A549 (cell line): ENCODE data around the gene ARHGEF26. TPM values are rescaled to one million over a fixed set of nuclear protein-coding genes. Genes with fewer than 3 reads are reported as not detected.

Experiments
- ATAC-seq, 2 experiments: fragments of 200-7000 bp in 1 of 2; fragments of >200 bp in 1 of 2; cut with Nextera tagmentation in 1 of 2; cut with Tn5 transposase in 1 of 2; 3 replicates each; pipeline versions ENCODE4 v1.8.0 to v1.9.1; 2018 to 2020; ENCODE audit warnings: mild to moderate bottlenecking in 1 of 2, moderate library complexity in 1 of 2
- CTCF ChIA-PET: fragments of 300-600 bp; sonication (Branson Sonifier 250); formaldehyde crosslinking; extraction: SDS; loops from one replicate; lab custom pipeline; 2021; ENCODE audit warnings: antibody characterized with exemption, inconsistent platforms; lab: Yijun Ruan, JAX
- POLR2A ChIA-PET: fragments of 350-600 bp; formaldehyde crosslinking; extraction: SDS; loops from one replicate; lab custom pipeline; 2021; ENCODE audit warnings: antibody characterized with exemption, inconsistent platforms; lab: Yijun Ruan, JAX
- DNase-seq, 2 experiments: peaks; one replicate each; pipeline versions ENCODE4 v3.0.0 to v3.0.0-alpha.2; 2011 to 2016; ENCODE audit warnings: low read depth in 1 of 2, low spot score in 1 of 2
- FAIRE-seq: peaks from 2 replicates; lab custom pipeline; 2011; peaks lifted over from hg19 to GRCh38; lab: Jason Lieb, UNC
- H3K27ac ChIP-seq, 2 experiments: fragments of >200 bp; sonication (Bioruptor Twin); formaldehyde crosslinking; 3 replicates each; pipeline ENCODE4 v1.5.1; 2016 to 2017
- H3K4me1 ChIP-seq: fragments of >200 bp; sonication (Bioruptor Twin); formaldehyde crosslinking; 3 replicates; pipeline ENCODE4 v1.6.1; 2016
- H3K4me2 ChIP-seq: fragments of >200 bp; sonication (Bioruptor Twin); formaldehyde crosslinking; 3 replicates; pipeline ENCODE4 v1.6.1; 2016
- H3K4me3 ChIP-seq: fragments of >200 bp; sonication (Bioruptor Twin); formaldehyde crosslinking; 3 replicates; pipeline ENCODE4 v1.5.1; 2016
- H3K9me3 ChIP-seq: fragments of >200 bp; sonication (Bioruptor Twin); formaldehyde crosslinking; 3 replicates; pipeline ENCODE4 v1.6.1; 2016
- BCL3 ChIP-seq: fragments of >200 bp; sonication (Bioruptor Twin); formaldehyde crosslinking; IDR thresholded peaks from 3 replicates; pipeline ENCODE4 v1.6.1; 2016
- CBX2 ChIP-seq: fragments of 200-600 bp; sonication (generic); IDR thresholded peaks from 2 replicates; pipeline ENCODE4 v1.6.1; 2016; ENCODE audit warnings: low read depth, mild to moderate bottlenecking, borderline replicate concordance
- CBX8 ChIP-seq: fragments of 200-600 bp; sonication (generic); IDR thresholded peaks from 2 replicates; pipeline ENCODE4 v1.6.1; 2016
- CHD4 ChIP-seq: fragments of 200-600 bp; sonication (generic); IDR thresholded peaks from 2 replicates; pipeline ENCODE4 v1.6.1; 2016; ENCODE audit warnings: antibody characterized with exemption, mild to moderate bottlenecking, borderline replicate concordance
- EHF ChIP-seq: fragments of 250-450 bp; sonication (Bioruptor Pico); IDR thresholded peaks from 2 replicates; pipeline ENCODE4 v1.5.0; 2020; ENCODE audit warnings: mild to moderate bottlenecking
- EP300 ChIP-seq, 2 experiments: fragments of >200 bp; sonication (Bioruptor Twin); formaldehyde crosslinking; IDR thresholded peaks; 2 replicates in 1 of 2; 3 replicates in 1 of 2; pipeline ENCODE4 v1.6.1; 2016 to 2017
- FOSB ChIP-seq: fragments of 250-450 bp; sonication (Bioruptor Pico); IDR thresholded peaks from 2 replicates; pipeline ENCODE4 v1.5.0; 2020; ENCODE audit warnings: mild to moderate bottlenecking, moderate library complexity
- FOSL2 ChIP-seq, 2 experiments: fragments of 450-650 bp in 1 of 2; fragments of >200 bp in 1 of 2; sonication (Bioruptor Twin) in 1 of 2; formaldehyde crosslinking; IDR thresholded peaks; 2 replicates each; pipeline versions ENCODE4 v1.5.0 to v1.6.1; 2016 to 2020; ENCODE audit warnings: mild to moderate bottlenecking in 1 of 2, moderate library complexity in 1 of 2
- GATA3 ChIP-seq: IDR thresholded peaks from 2 replicates; pipeline ENCODE4 v1.6.1; 2012; ENCODE audit warnings: borderline replicate concordance
- HDAC2 ChIP-seq: fragments of 200-600 bp; sonication (generic); IDR thresholded peaks from 2 replicates; pipeline ENCODE4 v1.6.1; 2016
- HOXA7 ChIP-seq: fragments of 250-450 bp; sonication (Bioruptor Pico); IDR thresholded peaks from 2 replicates; pipeline ENCODE4 v1.5.0; 2020; ENCODE audit warnings: mild to moderate bottlenecking, moderate library complexity
- JUN ChIP-seq, 2 experiments: fragments of >200 bp; sonication (Bioruptor Twin); formaldehyde crosslinking; IDR thresholded peaks; 2 replicates in 1 of 2; 3 replicates in 1 of 2; pipeline ENCODE4 v1.6.1; 2016 to 2017
- MAX ChIP-seq: IDR thresholded peaks from 2 replicates; pipeline ENCODE4 v1.6.1; 2012
- MYC ChIP-seq: IDR thresholded peaks from 2 replicates; pipeline ENCODE4 v1.6.1; 2012; ENCODE audit warnings: mild to moderate bottlenecking, inconsistent platforms, low read length, improper control_type of control experiment, borderline replicate concordance
- NPAS2 ChIP-seq: fragments of 250-450 bp; sonication (Bioruptor Pico); IDR thresholded peaks from 2 replicates; pipeline ENCODE4 v1.8.0; 2022; ENCODE audit warnings: mild to moderate bottlenecking, moderate library complexity, borderline replicate concordance
- NR3C1 ChIP-seq: fragments of >200 bp; sonication (Bioruptor Twin); formaldehyde crosslinking; IDR thresholded peaks from 3 replicates; pipeline ENCODE4 v1.6.1; 2017
- POLR2A ChIP-seq: IDR thresholded peaks from 2 replicates; pipeline ENCODE4 v1.6.1; 2012; ENCODE audit warnings: mild to moderate bottlenecking, low read length
- POLR2AphosphoS2 ChIP-seq: conservative IDR thresholded peaks from 2 replicates; pipeline ENCODE4 v1.6.1; 2012; ENCODE audit warnings: low read length, improper control_type of control experiment, inconsistent platforms
- RCOR1 ChIP-seq: fragments of 150-350 bp; IDR thresholded peaks from 2 replicates; pipeline ENCODE4 v1.6.1; 2014; ENCODE audit warnings: antibody characterized with exemption, low read length, low read depth
- SMC3 ChIP-seq: fragments of >200 bp; sonication (Bioruptor Twin); formaldehyde crosslinking; IDR thresholded peaks from 3 replicates; pipeline ENCODE4 v1.6.1; 2018; ENCODE audit warnings: inconsistent platforms
- TFCP2L1 ChIP-seq: fragments of 250-450 bp; sonication (Bioruptor Pico); IDR thresholded peaks from 2 replicates; pipeline ENCODE4 v1.5.0; 2021; ENCODE audit warnings: mild to moderate bottlenecking
- WGBS: methylation state at CpG from one replicate; pipeline ENCODE4 v1.1.6; 2017; ENCODE audit errors: missing lambda C conversion rate; 5-methylcytosine and 5-hydroxymethylcytosine counted together
- polyA plus RNA-seq, 4 experiments: library from polyadenylated mRNA; depleted of rRNA in 3 of 4; stranded (reverse); fragments of >200 nt; fragmentation: RNase III in 1 of 4; extraction: RNeasy Plus Mini Kit Qiagen cat#74134 plus additional on column Dnase treatment in 1 of 4; gene quantifications; 2 replicates in 3 of 4; 3 replicates in 1 of 4; pipeline ENCODE4 v1.2.3, GENCODE V29; 2011 to 2017
- TF ChIP-seq, protein P1 (sequence below): IDR thresholded peaks from 2 replicates; pipeline ENCODE4 v1.6.1; 2012; ENCODE audit warnings: low read depth, borderline replicate concordance
- TF ChIP-seq, protein P2 (sequence below): fragments of 250-450 bp; sonication (Bioruptor Pico); IDR thresholded peaks from 2 replicates; pipeline ENCODE4 v1.5.0; 2020; ENCODE audit warnings: low read depth, mild to moderate bottlenecking, moderate library complexity
- TF ChIP-seq, protein P3 (sequence below): fragments of 450-650 bp; IDR thresholded peaks from 2 replicates; pipeline ENCODE4 v1.6.1; 2014; ENCODE audit warnings: antibody characterized with exemption
- TF ChIP-seq, protein P4 (sequence below): fragments of >200 bp; sonication (Bioruptor Twin); formaldehyde crosslinking; IDR thresholded peaks from 3 replicates; pipeline ENCODE4 v1.5.1; 2016

The ARHGEF26 gene
- polyA plus RNA-seq, 2 of the 4 experiments (the other 2 are of a cell fraction), result 2.9 to 5.8 TPM

DNA sequence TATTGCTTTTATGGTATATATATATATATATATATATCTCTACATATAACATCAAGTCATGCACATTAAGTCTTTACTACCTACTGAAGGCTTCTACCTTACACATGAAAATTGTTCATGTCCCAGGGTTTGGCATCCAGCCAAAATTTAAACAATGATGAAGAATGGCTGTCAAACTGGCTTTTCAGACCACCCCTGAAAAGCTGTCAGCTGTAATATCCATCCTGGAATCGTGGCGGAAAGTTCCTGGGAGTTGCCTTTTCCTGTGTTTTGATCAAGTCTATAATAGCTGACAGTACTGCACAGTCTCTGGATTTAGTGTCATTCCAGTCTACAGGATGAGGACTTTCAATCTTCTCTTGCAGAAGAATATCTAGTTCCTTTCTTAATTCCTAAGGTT lies 154.8 kb downstream of the ARHGEF26 start:
- Histone ChIP-seq H3K4me3 (no peak overlapping the region), H3K4me2 (no peak overlapping the region), H3K9me3 (no peaks in the 10 kb centered on the region), H3K4me1 (no peaks in the 10 kb centered on the region), H3K27ac (no peak overlapping the region)
- ATAC-seq (no peak), FAIRE-seq (no peak), DNase-seq (no peak)
- WGBS, result 95% methylated on average over 2 of the region's 2 CpGs
- POLR2A ChIA-PET, result no interaction called here
- CTCF ChIA-PET, result no interaction called here
- TF ChIP-seq, protein P1, sequence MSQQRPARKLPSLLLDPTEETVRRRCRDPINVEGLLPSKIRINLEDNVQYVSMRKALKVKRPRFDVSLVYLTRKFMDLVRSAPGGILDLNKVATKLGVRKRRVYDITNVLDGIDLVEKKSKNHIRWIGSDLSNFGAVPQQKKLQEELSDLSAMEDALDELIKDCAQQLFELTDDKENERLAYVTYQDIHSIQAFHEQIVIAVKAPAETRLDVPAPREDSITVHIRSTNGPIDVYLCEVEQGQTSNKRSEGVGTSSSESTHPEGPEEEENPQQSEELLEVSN, result no peak
- TF ChIP-seq JUN (IDR thresholded peaks at IDR 0.05) (no peak), NR3C1 (no peak), RCOR1 (no peak), CHD4 (no peak), HOXA7 (CRISPR knock-in tag) (no peak), GATA3 (no peak), FOSL2 (IDR thresholded peaks at IDR 0.05) (no peak), FOSL2 (CRISPR knock-in tag; IDR thresholded peaks at IDR 0.05) (no peak), MAX (no peak), TFCP2L1 (CRISPR knock-in tag) (no peak), SMC3 (no peak), POLR2A (no peak), POLR2AphosphoS2 (no peak)
- TF ChIP-seq, protein P2, sequence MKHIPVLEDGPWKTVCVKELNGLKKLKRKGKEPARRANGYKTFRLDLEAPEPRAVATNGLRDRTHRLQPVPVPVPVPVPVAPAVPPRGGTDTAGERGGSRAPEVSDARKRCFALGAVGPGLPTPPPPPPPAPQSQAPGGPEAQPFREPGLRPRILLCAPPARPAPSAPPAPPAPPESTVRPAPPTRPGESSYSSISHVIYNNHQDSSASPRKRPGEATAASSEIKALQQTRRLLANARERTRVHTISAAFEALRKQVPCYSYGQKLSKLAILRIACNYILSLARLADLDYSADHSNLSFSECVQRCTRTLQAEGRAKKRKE (CRISPR knock-in tag), result no peak
- TF ChIP-seq, all 56 proteins: peak for 0

GRCh38 chr3:154280161-154280560 lies 159.0 kb downstream of the ARHGEF26 start:
- CTCF ChIA-PET, result no interaction called here
- H3K4me3 ChIP-seq, result no peak overlapping the region
- 94% methylated on average over 1 of the region's 1 CpG for WGBS

More at GRCh38 chr3:154280161-154280560, 159.0 kb downstream of the ARHGEF26 start:
- Histone ChIP-seq H3K4me2 (no peak overlapping the region), H3K27ac (no peak overlapping the region), H3K9me3 (no peaks in the 10 kb centered on the region), H3K4me1 (no peaks in the 10 kb centered on the region)
- ATAC-seq (no peak), FAIRE-seq (no peak), DNase-seq (no peak)
- POLR2A ChIA-PET, result interaction anchor here (0.6 kb wide), 1 partner anchor 42 kb away, joined by 3 read pairs; no protein-coding TSS in a partner anchor
- TF ChIP-seq, protein P3, sequence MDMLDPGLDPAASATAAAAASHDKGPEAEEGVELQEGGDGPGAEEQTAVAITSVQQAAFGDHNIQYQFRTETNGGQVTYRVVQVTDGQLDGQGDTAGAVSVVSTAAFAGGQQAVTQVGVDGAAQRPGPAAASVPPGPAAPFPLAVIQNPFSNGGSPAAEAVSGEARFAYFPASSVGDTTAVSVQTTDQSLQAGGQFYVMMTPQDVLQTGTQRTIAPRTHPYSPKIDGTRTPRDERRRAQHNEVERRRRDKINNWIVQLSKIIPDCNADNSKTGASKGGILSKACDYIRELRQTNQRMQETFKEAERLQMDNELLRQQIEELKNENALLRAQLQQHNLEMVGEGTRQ, result no peak
- TF ChIP-seq EHF (CRISPR knock-in tag) (no peak), FOSB (CRISPR knock-in tag) (no peak), HDAC2 (no peak), CBX8 (no peak), BCL3 (no peak), NPAS2 (CRISPR knock-in tag) (no peak), MAX (no peak), MYC (no peak), CBX2 (no peak), EP300 (IDR thresholded peaks at IDR 0.05) (no peak), SMC3 (no peak)
- TF ChIP-seq, protein P4, sequence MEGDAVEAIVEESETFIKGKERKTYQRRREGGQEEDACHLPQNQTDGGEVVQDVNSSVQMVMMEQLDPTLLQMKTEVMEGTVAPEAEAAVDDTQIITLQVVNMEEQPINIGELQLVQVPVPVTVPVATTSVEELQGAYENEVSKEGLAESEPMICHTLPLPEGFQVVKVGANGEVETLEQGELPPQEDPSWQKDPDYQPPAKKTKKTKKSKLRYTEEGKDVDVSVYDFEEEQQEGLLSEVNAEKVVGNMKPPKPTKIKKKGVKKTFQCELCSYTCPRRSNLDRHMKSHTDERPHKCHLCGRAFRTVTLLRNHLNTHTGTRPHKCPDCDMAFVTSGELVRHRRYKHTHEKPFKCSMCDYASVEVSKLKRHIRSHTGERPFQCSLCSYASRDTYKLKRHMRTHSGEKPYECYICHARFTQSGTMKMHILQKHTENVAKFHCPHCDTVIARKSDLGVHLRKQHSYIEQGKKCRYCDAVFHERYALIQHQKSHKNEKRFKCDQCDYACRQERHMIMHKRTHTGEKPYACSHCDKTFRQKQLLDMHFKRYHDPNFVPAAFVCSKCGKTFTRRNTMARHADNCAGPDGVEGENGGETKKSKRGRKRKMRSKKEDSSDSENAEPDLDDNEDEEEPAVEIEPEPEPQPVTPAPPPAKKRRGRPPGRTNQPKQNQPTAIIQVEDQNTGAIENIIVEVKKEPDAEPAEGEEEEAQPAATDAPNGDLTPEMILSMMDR, result no peak
- TF ChIP-seq, protein P1, result no peak
